ENCODE measurements around the gene AGAP1.

DNA sequence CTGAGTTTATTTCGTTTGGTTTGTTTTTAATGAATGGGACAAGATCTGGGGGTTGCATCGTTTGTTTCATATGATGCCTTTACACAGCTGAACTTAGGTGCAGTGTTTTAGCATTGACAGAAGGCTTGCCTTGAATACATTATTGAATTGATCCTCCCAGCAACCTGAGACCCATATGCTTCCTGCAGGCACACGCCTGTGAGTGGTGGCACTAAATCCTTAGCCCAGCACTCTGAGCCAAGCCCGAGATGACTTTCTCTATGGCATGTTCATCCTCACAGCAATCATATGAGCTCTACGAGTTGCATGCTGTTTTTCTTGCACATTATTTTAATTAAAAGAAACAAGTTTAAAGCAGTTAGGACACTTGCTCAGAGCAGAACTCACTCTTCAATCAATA is 47.8 kb upstream of the AGAP1 start:
- TF ChIP-seq, protein P1, sequence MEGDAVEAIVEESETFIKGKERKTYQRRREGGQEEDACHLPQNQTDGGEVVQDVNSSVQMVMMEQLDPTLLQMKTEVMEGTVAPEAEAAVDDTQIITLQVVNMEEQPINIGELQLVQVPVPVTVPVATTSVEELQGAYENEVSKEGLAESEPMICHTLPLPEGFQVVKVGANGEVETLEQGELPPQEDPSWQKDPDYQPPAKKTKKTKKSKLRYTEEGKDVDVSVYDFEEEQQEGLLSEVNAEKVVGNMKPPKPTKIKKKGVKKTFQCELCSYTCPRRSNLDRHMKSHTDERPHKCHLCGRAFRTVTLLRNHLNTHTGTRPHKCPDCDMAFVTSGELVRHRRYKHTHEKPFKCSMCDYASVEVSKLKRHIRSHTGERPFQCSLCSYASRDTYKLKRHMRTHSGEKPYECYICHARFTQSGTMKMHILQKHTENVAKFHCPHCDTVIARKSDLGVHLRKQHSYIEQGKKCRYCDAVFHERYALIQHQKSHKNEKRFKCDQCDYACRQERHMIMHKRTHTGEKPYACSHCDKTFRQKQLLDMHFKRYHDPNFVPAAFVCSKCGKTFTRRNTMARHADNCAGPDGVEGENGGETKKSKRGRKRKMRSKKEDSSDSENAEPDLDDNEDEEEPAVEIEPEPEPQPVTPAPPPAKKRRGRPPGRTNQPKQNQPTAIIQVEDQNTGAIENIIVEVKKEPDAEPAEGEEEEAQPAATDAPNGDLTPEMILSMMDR (IDR thresholded peaks at IDR 0.05), result no peak
- no peak for TF ChIP-seq POLR2A (IDR thresholded peaks at IDR 0.05)

Measured in right lobe of liver (tissue), 4 donors.